ENCODE data around the gene OR5AN1.
"Not testable (repeated sequence)": the region's sequence is repeated elsewhere in the genome, so short reads cannot be mapped to it uniquely, and the experiment has no call there.

OR5AN1 gene

GRCh38 chr11:59358595-59358994 lies at the start of gene OR5AN1:
OR5AN1 (plus strand) TSS chr11:59358895; CDS start chr11:59364459, 5,564 bp downstream.
- no peak for DNase-seq

- peak in 1 of 58 donors; percentile 7 for DNase-seq
Observed at GRCh38 chr11:59335001-59335400, 23.7 kb upstream of the OR5AN1 start.

- no peak for DNase-seq
Observed at GRCh38 chr11:59336176-59336575, 22.5 kb upstream of the OR5AN1 start.

GRCh38 chr11:59336931-59337330 lies 21.8 kb upstream of the OR5AN1 start:
- DNase-seq: no peak

GRCh38 chr11:59349657-59350056 lies 9.0 kb upstream of the OR5AN1 start:
- not testable (repeated sequence) for DNase-seq

GRCh38 chr11:59355226-59355625 lies 3.5 kb upstream of the OR5AN1 start:
- DNase-seq: no peak

- DNase-seq: no peak
Observed at GRCh38 chr11:59356561-59356960, 2.1 kb upstream of the OR5AN1 start.

GRCh38 chr11:59358020-59358419 lies 675 bp upstream of the OR5AN1 start:
- no peak for DNase-seq

- DNase-seq: no peak
Observed at GRCh38 chr11:59365232-59366018, 6.7 kb downstream of the OR5AN1 start.

GRCh38 chr11:59368238-59369022 lies 9.7 kb downstream of the OR5AN1 start:
- peak in 3 of 58 donors; percentile 2 to 5 (median 5) for DNase-seq

- not testable (repeated sequence) for DNase-seq
Observed at GRCh38 chr11:59372324-59372723, 13.6 kb downstream of the OR5AN1 start.

GRCh38 chr11:59380263-59381059 lies 21.8 kb downstream of the OR5AN1 start:
- DNase-seq: no peak

- no peak for DNase-seq
Observed at GRCh38 chr11:59394186-59394585, 35.5 kb downstream of the OR5AN1 start.

GRCh38 chr11:59400461-59401261 lies 42.0 kb downstream of the OR5AN1 start:
- no peak for DNase-seq

GRCh38 chr11:59401262-59401552 lies 42.5 kb downstream of the OR5AN1 start:
- DNase-seq: no peak

GRCh38 chr11:59403546-59403945 lies 44.9 kb downstream of the OR5AN1 start:
- no peak for DNase-seq

GRCh38 chr11:59413646-59414045 lies 55.0 kb downstream of the OR5AN1 start:
- no peak for DNase-seq

GRCh38 chr11:59415111-59415510 lies 56.4 kb downstream of the OR5AN1 start:
- no peak for DNase-seq

GRCh38 chr11:59416613-59417012 lies 57.9 kb downstream of the OR5AN1 start:
- DNase-seq: peak in 17 of 58 donors; percentile 1 to 42 (median 5)

GRCh38 chr11:59417023-59417422 lies 58.3 kb downstream of the OR5AN1 start:
- no peak for DNase-seq

- peak in 11 of 58 donors; percentile 0 to 57 (median 8) for DNase-seq
Observed at GRCh38 chr11:59418156-59418555, 59.5 kb downstream of the OR5AN1 start.

All from anterior cingulate cortex (tissue), 58 donors.